GM12878 (cell line): Measurements from ENCODE around the gene NHERF2.

ENCODE experiments used
- CBX5 ChIP-seq: sonication (generic); IDR thresholded peaks from 2 replicates; pipeline ENCODE4 v1.6.1; 2016; ENCODE audit warnings: low read depth, moderate library complexity, mild to moderate bottlenecking, inconsistent platforms
- CTCF ChIP-seq, 3 experiments: IDR thresholded peaks in 2 of 3; conservative IDR thresholded peaks in 1 of 3; 2 replicates each; pipeline ENCODE4 v1.5.1; 2011; ENCODE audit warnings: low read depth in 3 of 3, low read length in 3 of 3, mild to moderate bottlenecking in 3 of 3, control low read depth in 2 of 3, moderate library complexity in 2 of 3, inconsistent platforms in 1 of 3, mixed read lengths in 1 of 3; ENCODE audit not compliant: control insufficient read depth in 2 of 3, insufficient read depth in 1 of 3; ENCODE audit errors: extremely low read depth in 1 of 3
- E2F4 ChIP-seq: IDR thresholded peaks from 2 replicates; pipeline ENCODE4 v1.6.1; 2012; ENCODE audit warnings: low read depth, low read length, improper control_type of control experiment
- JUND ChIP-seq: IDR thresholded peaks from 2 replicates; pipeline ENCODE4 v1.6.1; 2012; ENCODE audit warnings: low read depth, mild to moderate bottlenecking, low read length, improper control_type of control experiment, moderate library complexity
- MAX ChIP-seq: IDR thresholded peaks from 2 replicates; pipeline ENCODE4 v1.6.1; 2012; ENCODE audit warnings: low read depth, low read length, improper control_type of control experiment
- NR2C2 ChIP-seq: IDR thresholded peaks from 2 replicates; pipeline ENCODE4 v1.6.1; 2011; ENCODE audit warnings: borderline replicate concordance, low read depth; ENCODE audit not compliant: control insufficient read depth, insufficient read length
- PBX3 ChIP-seq: IDR thresholded peaks from 2 replicates; pipeline ENCODE4 v1.6.1; 2011; ENCODE audit warnings: mild to moderate bottlenecking, low read depth, low read length, moderate library complexity; ENCODE audit not compliant: insufficient replicate concordance
- POLR2A ChIP-seq: IDR thresholded peaks from 2 replicates; pipeline ENCODE4 v1.6.1; 2011; ENCODE audit warnings: low read depth, mild to moderate bottlenecking, low read length
- PRDM15 ChIP-seq: fragments of 450-650 bp; formaldehyde crosslinking; IDR thresholded peaks from 2 replicates; pipeline ENCODE4 v1.4.0; 2020; ENCODE audit warnings: mild to moderate bottlenecking, moderate library complexity
- RAD21 ChIP-seq: IDR thresholded peaks from 2 replicates; pipeline ENCODE4 v1.6.1; 2011; ENCODE audit warnings: mild to moderate bottlenecking, low read depth, low read length, moderate library complexity; ENCODE audit not compliant: insufficient read depth
- SP1 ChIP-seq: IDR thresholded peaks from one replicate; pipeline ENCODE4 v1.6.1; 2011; ENCODE audit warnings: low read depth, low read length
- TCF3 ChIP-seq: IDR thresholded peaks from 2 replicates; pipeline ENCODE4 v1.6.1; 2012; ENCODE audit warnings: low read depth, mild to moderate bottlenecking, low read length, borderline replicate concordance; ENCODE audit not compliant: insufficient read depth
- USF2 ChIP-seq: IDR thresholded peaks from 2 replicates; pipeline ENCODE4 v1.6.1; 2011; ENCODE audit warnings: low read depth, low read length, improper control_type of control experiment, borderline replicate concordance
- ZSCAN29 ChIP-seq: fragments of 450-650 bp; IDR thresholded peaks from 2 replicates; pipeline ENCODE4 v1.6.1; 2017; ENCODE audit warnings: mild to moderate bottlenecking, moderate library complexity

- TF ChIP-seq TCF3 (no peak), JUND (no peak), POLR2A (no peak), PRDM15 (CRISPR knock-in tag) (no peak), USF2 (no peak), CTCF (IDR thresholded peaks at IDR 0.05 in 2 of 3, conservative IDR thresholded peaks at IDR 0.05 in 1 of 3; ENCODE audit: control insufficient read depth in 2 of 3, extremely low read depth in 1 of 3, insufficient read depth in 1 of 3, low read depth in 3 of 3, low read length in 3 of 3) (no peak), MAX (no peak), E2F4 (no peak), ZSCAN29 (no peak), SP1 (no peak), CBX5 (no peak), NR2C2 (no peak), PBX3 (no peak), RAD21 (no peak)
These were observed 46.2 kb downstream of the NHERF2 start for GRCh38 chr16:2072926-2073325.
